MCF 10A (cell line): ENCODE results near the gene SERF2. TPM values are rescaled to one million over a fixed set of nuclear protein-coding genes. Genes with fewer than 3 reads are reported as not detected.
A peak's percentile ranks its signal among the peaks of the same experiment; 100 is the strongest.

Experiments used
- BruUV-seq: library from RNA; stranded (reverse); fragments of 400-500 nt; replicated peaks from 2 replicates; lab custom pipeline; 2021; lab: Mats Ljungman, UMichigan
- CTCF ChIA-PET: fragments of 300-600 bp; sonication (Branson Sonifier 250); formaldehyde crosslinking; extraction: SDS; loops from one replicate; lab custom pipeline; 2021; ENCODE audit warnings: antibody characterized with exemption, inconsistent platforms; lab: Yijun Ruan, JAX
- POLR2A ChIA-PET: fragments of 300-600, 350-650 bp; sonication (Branson Sonifier 250); formaldehyde crosslinking; extraction: SDS; loops from one replicate; lab custom pipeline; 2020; ENCODE audit warnings: antibody characterized with exemption, inconsistent platforms; lab: Yijun Ruan, JAX
- DNase-seq: peaks from one replicate; pipeline ENCODE4 v3.0.0-alpha.2; 2018; ENCODE audit not compliant: unreplicated experiment
- H3K27ac Mint-ChIP-seq: one replicate; pipeline ENCODE4 v1.8.0; 2022; ENCODE audit warnings: mild to moderate bottlenecking, low read depth, mixed read lengths; ENCODE audit not compliant: unreplicated experiment
- H3K27me3 Mint-ChIP-seq: one replicate; pipeline ENCODE4 v1.8.0; 2022; ENCODE audit warnings: mixed read lengths; ENCODE audit not compliant: insufficient read depth, unreplicated experiment
- H3K36me3 Mint-ChIP-seq: one replicate; pipeline ENCODE4 v1.8.0; 2022; ENCODE audit warnings: mild to moderate bottlenecking, moderate library complexity, mixed read lengths; ENCODE audit not compliant: insufficient read depth, unreplicated experiment
- H3K4me1 Mint-ChIP-seq: one replicate; pipeline ENCODE4 v1.8.0; 2022; ENCODE audit warnings: mixed read lengths; ENCODE audit not compliant: insufficient read depth, unreplicated experiment
- H3K4me3 Mint-ChIP-seq: one replicate; pipeline ENCODE4 v1.8.0; 2022; ENCODE audit warnings: mild to moderate bottlenecking, moderate library complexity, mixed read lengths; ENCODE audit not compliant: unreplicated experiment
- H3K9me3 Mint-ChIP-seq: one replicate; pipeline ENCODE4 v1.8.0; 2022; ENCODE audit warnings: mixed read lengths; ENCODE audit not compliant: unreplicated experiment
- CTCF ChIP-seq: fragments of 200-600 bp; IDR thresholded peaks from one replicate; pipeline ENCODE4 v1.8.0; 2022; ENCODE audit warnings: antibody characterized with exemption, mild to moderate bottlenecking; ENCODE audit not compliant: unreplicated experiment
- intact Hi-C: fragments of 100-400 bp; cut with micrococcal nuclease; formaldehyde crosslinking; loops from 2 replicates; pipeline ENCODE4 v1.14.1; 2022
- total RNA-seq: library from RNA; stranded (reverse); gene quantifications from 2 replicates; pipeline ENCODE4 v1.2.3, GENCODE V29; 2022

The SERF2 gene
- total RNA-seq, 1 experiment from 2014 or later, result 717 TPM

- ChIA-PET CTCF (interaction anchor here (0.6 to 4.5 kb wide), 11 partner anchors 9 to 512 kb away, joined by 3 to 40 read pairs (median 4); partner anchors contain the start of gene SERF2), POLR2A (interaction anchor here (1.0 to 7.9 kb wide), 13 partner anchors 8 to 336 kb away, joined by 3 to 162 read pairs (median 8); partner anchors contain the start of genes HYPK, MFAP1, PDIA3 and SERF2)
- Mint-ChIP-seq H3K36me3 (peaks cover 29% of the 10 kb centered on the region), H3K9me3 (no peaks in the 10 kb centered on the region), H3K4me3 (peak overlapping the region; percentile 85), H3K27me3 (no peaks in the 10 kb centered on the region), H3K4me1 (peaks cover 12% of the 10 kb centered on the region), H3K27ac (peak overlapping the region; percentile 89)
- TF ChIP-seq CTCF, result peak; percentile 89
- BruUV-seq, result TSS peak; percentile 5
- intact Hi-C loops, result loop anchor here (1.0 kb wide), 1 partner anchor 336 kb away; no protein-coding TSS in a partner anchor
- DNase-seq, result peak; percentile 79
Observed at GRCh38 chr15:43777267-43777914, 14.7 kb upstream of the SERF2 start.

- H3K9me3 Mint-ChIP-seq, result no peaks in the 10 kb centered on the region
Observed at GRCh38 chr15:43779016-43779415, 13.1 kb upstream of the SERF2 start.

DNA sequence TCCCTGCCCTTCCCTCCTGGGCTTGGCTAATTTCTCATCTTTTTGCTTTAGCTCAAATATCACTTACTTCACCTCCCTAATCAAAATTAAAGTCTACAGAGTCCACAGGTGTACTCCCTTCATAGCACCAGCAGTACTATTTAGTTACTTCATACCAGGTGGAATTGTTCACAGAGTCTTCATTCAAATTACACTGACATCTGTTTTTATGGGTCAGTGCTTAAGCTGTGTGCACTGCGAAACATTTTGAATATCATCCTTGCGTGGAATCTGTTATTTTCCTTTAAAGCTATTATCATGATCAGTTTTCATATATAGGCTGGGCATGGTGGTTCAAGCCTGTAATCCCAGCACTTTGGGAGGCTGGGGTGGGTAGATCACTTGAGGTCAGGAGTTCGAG lies 2.7 kb upstream of the SERF2 start:
- no peak for TF ChIP-seq CTCF
- DNase-seq, result no peak
- ChIA-PET CTCF (interaction anchor here (0.8 to 6.8 kb wide), 3 partner anchors 8 to 19 kb away, joined by 3 to 40 read pairs (median 3); partner anchors contain the start of gene ELL3), POLR2A (interaction anchor here (1.6 to 13.7 kb wide), 3 partner anchors 12 to 35 kb away, joined by 4 to 162 read pairs (median 42); partner anchors contain the start of genes ELL3, HYPK, MFAP1 and SERINC4)
- Mint-ChIP-seq H3K9me3 (no peaks in the 10 kb centered on the region), H3K36me3 (peaks cover 21% of the 10 kb centered on the region), H3K27me3 (no peaks in the 10 kb centered on the region), H3K27ac (peak overlapping the region; percentile 41), H3K4me1 (peaks cover 6% of the 10 kb centered on the region), H3K4me3 (no peak overlapping the region)
- no TSS peak for BruUV-seq
- intact Hi-C loops, result no loop called here

More at GRCh38 chr15:43779016-43779415, 13.1 kb upstream of the SERF2 start:
- no peak for DNase-seq
- Mint-ChIP-seq H3K27me3 (no peaks in the 10 kb centered on the region), H3K4me1 (peaks cover 12% of the 10 kb centered on the region), H3K4me3 (no peak overlapping the region), H3K36me3 (peaks cover 14% of the 10 kb centered on the region), H3K27ac (no peak overlapping the region)
- TF ChIP-seq CTCF, result no peak
- BruUV-seq, result no TSS peak
- CTCF ChIA-PET, result interaction anchor here (0.5 to 1.3 kb wide), 3 partner anchors 9 to 1384 kb away, joined by 3 read pairs; no protein-coding TSS in a partner anchor
- intact Hi-C loops, result no loop called here
- POLR2A ChIA-PET, result interaction anchor here (0.7 to 7.9 kb wide), 2 partner anchors 15 to 114 kb away, joined by 5 to 162 read pairs; partner anchors contain the start of genes HYPK, SERF2 and SERINC4
